A673 (cell line): Measurements from ENCODE around the gene NPM3.

ENCODE experiments used
- CTCF ChIP-seq: fragments of 300-800, 200-600 bp; sonication (generic); conservative IDR thresholded peaks from 2 replicates; pipeline ENCODE4 v1.5.1; 2017; ENCODE audit warnings: low read depth, mild to moderate bottlenecking, antibody characterized with exemption, low read length, moderate library complexity, mixed read lengths
- EZH2 ChIP-seq: fragments of 200-600 bp; sonication (generic); IDR thresholded peaks from 2 replicates; pipeline ENCODE4 v1.6.1; 2017; ENCODE audit warnings: borderline replicate concordance, low read depth, mild to moderate bottlenecking, mixed read lengths, antibody characterized with exemption, low read length; ENCODE audit not compliant: poor library complexity, severe bottlenecking

- TF ChIP-seq CTCF, result no peak
- no peak for TF ChIP-seq EZH2
Observed at GRCh38 chr10:101778151-101778780, 5.0 kb downstream of the NPM3 start.
